PFSK-1 (cell line): ENCODE results near the gene FBXO42.

Source experiments
- POLR2AphosphoS5 ChIP-seq: IDR thresholded peaks from 2 replicates; pipeline ENCODE4 v1.6.1; 2012; ENCODE audit warnings: low read depth, mild to moderate bottlenecking, control low read depth, low read length, moderate library complexity
- SIN3A ChIP-seq: IDR thresholded peaks from 2 replicates; pipeline ENCODE4 v1.6.1; 2012; ENCODE audit warnings: mild to moderate bottlenecking, low read length, moderate library complexity, borderline replicate concordance; ENCODE audit not compliant: insufficient read depth
- TF ChIP-seq, protein P1 (sequence below), 2 experiments: IDR thresholded peaks; 2 replicates each; pipeline versions ENCODE4 v1.6.1 to v1.8.0; 2011 to 2012; ENCODE audit warnings: low read depth in 2 of 2, low read length in 2 of 2, control low read depth in 1 of 2, inconsistent platforms in 1 of 2, mild to moderate bottlenecking in 1 of 2, moderate library complexity in 1 of 2; ENCODE audit not compliant: insufficient read depth in 1 of 2

DNA sequence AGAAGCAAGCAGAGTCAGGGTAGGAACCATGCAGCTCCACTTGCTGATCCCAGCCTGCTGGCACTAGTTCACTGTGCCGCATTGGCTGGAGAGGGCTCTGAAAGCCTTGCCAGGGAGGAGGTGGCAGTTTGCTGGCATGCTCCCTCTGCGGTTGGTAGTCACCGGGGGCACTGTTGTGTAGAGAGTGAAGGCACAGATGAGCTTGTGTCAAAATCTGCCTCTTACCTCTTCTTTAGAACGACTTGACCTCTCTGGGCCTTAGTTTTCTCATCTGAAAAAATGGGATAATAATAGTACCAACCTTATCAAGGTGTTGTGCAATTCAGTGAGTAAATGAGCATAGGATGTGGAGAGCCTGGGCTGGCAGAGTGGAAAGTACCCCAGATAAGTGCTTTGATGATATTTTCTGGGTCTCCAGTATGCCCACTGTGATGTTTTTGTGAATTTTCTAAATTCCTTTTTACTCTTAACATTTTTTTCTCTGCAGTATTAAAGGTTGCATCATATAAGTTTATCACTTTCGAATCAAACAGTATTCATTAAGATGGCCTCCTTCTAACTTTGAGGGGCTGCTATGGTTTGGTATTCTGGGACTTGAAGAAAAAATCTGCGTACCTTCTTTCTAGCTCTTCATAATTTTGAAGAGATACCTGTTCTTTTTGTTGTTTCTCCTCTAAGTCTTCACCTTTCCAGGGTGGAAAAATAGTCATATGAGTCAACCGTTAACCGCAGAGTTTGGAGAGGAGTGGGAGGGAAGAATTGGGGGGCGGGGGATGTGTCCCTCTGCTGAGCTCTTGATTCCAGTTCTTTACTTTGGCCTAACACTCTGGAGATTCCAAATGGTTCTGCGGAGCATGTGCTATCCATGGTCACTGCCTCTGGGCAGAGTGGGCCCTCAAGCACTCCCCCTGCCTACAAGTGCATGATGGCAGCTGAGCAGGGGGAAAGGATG, 41.6 kb upstream of the FBXO42 start:
- no peak for TF ChIP-seq POLR2AphosphoS5
- no peak for TF ChIP-seq SIN3A
- TF ChIP-seq, protein P1, sequence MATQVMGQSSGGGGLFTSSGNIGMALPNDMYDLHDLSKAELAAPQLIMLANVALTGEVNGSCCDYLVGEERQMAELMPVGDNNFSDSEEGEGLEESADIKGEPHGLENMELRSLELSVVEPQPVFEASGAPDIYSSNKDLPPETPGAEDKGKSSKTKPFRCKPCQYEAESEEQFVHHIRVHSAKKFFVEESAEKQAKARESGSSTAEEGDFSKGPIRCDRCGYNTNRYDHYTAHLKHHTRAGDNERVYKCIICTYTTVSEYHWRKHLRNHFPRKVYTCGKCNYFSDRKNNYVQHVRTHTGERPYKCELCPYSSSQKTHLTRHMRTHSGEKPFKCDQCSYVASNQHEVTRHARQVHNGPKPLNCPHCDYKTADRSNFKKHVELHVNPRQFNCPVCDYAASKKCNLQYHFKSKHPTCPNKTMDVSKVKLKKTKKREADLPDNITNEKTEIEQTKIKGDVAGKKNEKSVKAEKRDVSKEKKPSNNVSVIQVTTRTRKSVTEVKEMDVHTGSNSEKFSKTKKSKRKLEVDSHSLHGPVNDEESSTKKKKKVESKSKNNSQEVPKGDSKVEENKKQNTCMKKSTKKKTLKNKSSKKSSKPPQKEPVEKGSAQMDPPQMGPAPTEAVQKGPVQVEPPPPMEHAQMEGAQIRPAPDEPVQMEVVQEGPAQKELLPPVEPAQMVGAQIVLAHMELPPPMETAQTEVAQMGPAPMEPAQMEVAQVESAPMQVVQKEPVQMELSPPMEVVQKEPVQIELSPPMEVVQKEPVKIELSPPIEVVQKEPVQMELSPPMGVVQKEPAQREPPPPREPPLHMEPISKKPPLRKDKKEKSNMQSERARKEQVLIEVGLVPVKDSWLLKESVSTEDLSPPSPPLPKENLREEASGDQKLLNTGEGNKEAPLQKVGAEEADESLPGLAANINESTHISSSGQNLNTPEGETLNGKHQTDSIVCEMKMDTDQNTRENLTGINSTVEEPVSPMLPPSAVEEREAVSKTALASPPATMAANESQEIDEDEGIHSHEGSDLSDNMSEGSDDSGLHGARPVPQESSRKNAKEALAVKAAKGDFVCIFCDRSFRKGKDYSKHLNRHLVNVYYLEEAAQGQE (IDR thresholded peaks at IDR 0.05; ENCODE audit: insufficient read depth in 1 of 2, low read depth in 2 of 2, low read length in 2 of 2), result no peak
